Uterus (tissue), 2 donors: ENCODE results near the gene LMNTD1.

Source experiments
- CTCF ChIP-seq, 4 experiments: fragments of 200-600 bp in 2 of 4; fragments of 450-650 bp in 2 of 4; sonication (generic) in 2 of 4; IDR thresholded peaks; one replicate each; pipeline ENCODE4 v1.5.1; 2016 to 2019; ENCODE audit warnings: antibody characterized with exemption in 4 of 4, mild to moderate bottlenecking in 2 of 4, moderate library complexity in 1 of 4
- POLR2A ChIP-seq, 2 donors: fragments of 450-650 bp; IDR thresholded peaks; one replicate each; pipeline ENCODE4 v1.6.1; 2016; ENCODE audit warnings: antibody characterized with exemption in 2 of 2, mild to moderate bottlenecking in 1 of 2, moderate library complexity in 1 of 2

GRCh38 chr12:25495331-25496097 is 57.6 kb downstream of the LMNTD1 start:
- TF ChIP-seq POLR2A (IDR thresholded peaks at IDR 0.05) (no peak), CTCF (IDR thresholded peaks at IDR 0.05) (no peak)
